ENCODE data around the gene AARS2.

Gene AARS2

GRCh38 chr6:44294832-44295791, 18.0 kb downstream of the AARS2 start:
- TF ChIP-seq CTCF (IDR thresholded peaks at IDR 0.05; ENCODE audit: control insufficient read depth, extremely low read depth, insufficient read depth), result no peak
- H3K4me3 ChIP-seq (ENCODE audit: low read depth, low read length), result no peak overlapping the region
- DNase-seq (ENCODE audit: low read depth), result no peak

GRCh38 chr6:44292661-44293365, 20.3 kb downstream of the AARS2 start:
- no peak overlapping the region for H3K4me3 ChIP-seq (ENCODE audit: low read depth, low read length)
- no peak for TF ChIP-seq CTCF (IDR thresholded peaks at IDR 0.05; ENCODE audit: control insufficient read depth, extremely low read depth, insufficient read depth)
- no peak for DNase-seq (ENCODE audit: low read depth)

GRCh38 chr6:44291841-44292240, 21.3 kb downstream of the AARS2 start:
- DNase-seq (ENCODE audit: low read depth), result no peak
- H3K4me3 ChIP-seq (ENCODE audit: low read depth, low read length), result no peak overlapping the region
- no peak for TF ChIP-seq CTCF (IDR thresholded peaks at IDR 0.05; ENCODE audit: control insufficient read depth, extremely low read depth, insufficient read depth)

- no peak for DNase-seq (ENCODE audit: low read depth)
- no peak overlapping the region for H3K4me3 ChIP-seq (ENCODE audit: low read depth, low read length)
- no peak for TF ChIP-seq CTCF (IDR thresholded peaks at IDR 0.05; ENCODE audit: control insufficient read depth, extremely low read depth, insufficient read depth)
Measured at GRCh38 chr6:44289726-44290260, 23.4 kb downstream of the AARS2 start.

GRCh38 chr6:44286747-44287146, 26.4 kb downstream of the AARS2 start:
- TF ChIP-seq CTCF (IDR thresholded peaks at IDR 0.05; ENCODE audit: control insufficient read depth, extremely low read depth, insufficient read depth), result no peak
- DNase-seq (ENCODE audit: low read depth), result no peak
- H3K4me3 ChIP-seq (ENCODE audit: low read depth, low read length), result no peak overlapping the region

GRCh38 chr6:44286285-44286565, 26.9 kb downstream of the AARS2 start:
- no peak for TF ChIP-seq CTCF (IDR thresholded peaks at IDR 0.05; ENCODE audit: control insufficient read depth, extremely low read depth, insufficient read depth)
- no peak overlapping the region for H3K4me3 ChIP-seq (ENCODE audit: low read depth, low read length)
- no peak for DNase-seq (ENCODE audit: low read depth)

Data from LNCaP clone FGC (cell line).